GM12801 (cell line): ENCODE measurements around the gene UNC5A.

Experiments
- CTCF ChIP-seq: IDR thresholded peaks from one replicate; pipeline ENCODE4 v1.5.1; 2011; ENCODE audit warnings: control low read depth; ENCODE audit not compliant: insufficient read length; ENCODE audit errors: extremely low read depth

Gene UNC5A

DNA sequence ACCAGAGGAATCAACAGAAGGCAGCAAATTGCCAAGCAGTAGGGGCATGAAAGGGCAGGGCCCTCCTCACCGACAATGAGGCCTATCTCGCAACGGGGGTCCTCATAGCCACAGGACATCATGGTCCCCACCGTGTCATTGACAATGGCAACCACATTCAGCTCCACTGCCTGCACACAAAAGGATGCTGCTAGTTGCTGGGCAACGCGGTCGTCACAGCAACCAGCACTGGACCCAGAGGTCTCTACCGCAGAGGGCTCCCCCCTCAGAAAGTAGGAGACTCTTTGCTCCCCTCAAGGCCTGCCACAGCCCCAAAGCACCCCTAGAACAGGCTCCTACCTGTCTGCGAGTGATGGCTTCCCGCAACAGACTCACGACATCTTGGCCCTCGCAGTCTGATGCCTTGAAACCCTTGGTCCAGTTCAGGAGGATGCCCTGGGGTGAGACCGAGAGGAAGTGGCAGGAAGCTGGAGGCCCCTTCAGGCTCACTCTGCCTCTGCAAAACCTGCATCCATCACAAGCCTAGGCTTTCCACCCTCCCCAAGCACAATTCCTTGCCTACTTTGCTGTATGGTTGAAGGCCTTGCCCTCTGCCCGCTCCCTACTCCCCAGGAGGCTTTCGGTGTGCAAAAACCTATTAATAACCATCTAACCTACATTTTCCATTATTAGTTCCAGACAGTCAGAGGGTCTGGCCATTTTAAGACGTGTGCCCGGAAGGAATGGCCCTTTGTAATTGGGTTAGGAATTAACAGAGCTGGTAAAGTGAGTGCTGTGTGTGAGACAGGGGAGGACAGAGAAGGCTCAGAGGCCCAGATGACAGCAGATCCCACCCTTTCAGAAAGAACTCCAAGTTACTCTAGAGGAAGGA, 73.6 kb downstream of the UNC5A start:
- TF ChIP-seq CTCF = no peak

- TF ChIP-seq CTCF = no peak
Observed at GRCh38 chr5:176884571-176884890, 74.2 kb downstream of the UNC5A start.

DNA sequence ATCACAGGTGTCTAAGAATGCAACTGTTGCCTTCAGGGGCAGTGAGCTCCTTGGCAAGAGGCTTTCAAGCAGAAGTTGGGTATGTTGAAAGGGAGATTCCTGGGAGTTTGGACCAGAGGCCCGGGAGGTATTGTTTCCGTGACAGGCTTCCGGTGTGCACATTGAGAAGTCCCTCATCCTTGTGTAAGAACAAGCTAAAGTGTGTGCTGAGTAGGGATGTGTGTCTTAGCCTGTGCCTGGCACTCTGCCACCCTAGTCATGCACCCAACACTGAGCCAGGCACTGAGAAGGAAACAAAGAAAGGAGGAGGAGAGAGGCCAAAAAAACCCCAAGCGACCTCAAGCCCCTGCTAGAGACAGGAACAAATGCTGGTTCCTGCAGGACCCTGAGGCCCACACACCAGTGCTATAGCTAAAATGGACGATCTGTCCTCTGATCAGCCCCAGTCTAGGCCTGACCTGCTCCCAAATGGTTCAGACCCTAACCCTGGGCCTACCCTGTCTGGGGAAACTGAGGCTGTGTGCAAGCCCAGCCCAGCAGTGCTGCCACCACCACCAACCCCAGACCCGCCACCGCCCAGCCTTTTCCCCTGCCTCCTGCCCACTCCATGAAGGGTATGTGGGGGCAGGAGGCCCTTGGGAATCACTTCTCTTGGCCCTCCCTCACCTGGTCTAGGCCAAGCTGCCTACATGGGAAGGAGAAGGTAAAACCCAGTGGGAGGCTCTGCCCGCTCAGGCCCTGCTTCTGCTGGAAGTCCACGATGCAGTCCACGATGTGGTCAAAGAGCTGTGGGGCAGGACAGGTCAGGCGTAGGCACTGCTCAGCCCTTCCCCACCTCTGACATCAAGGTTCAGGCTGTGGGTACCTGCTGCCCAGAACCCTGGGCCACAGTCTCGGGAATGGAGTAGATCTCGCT, 76.2 kb downstream of the UNC5A start:
- no peak for TF ChIP-seq CTCF

DNA sequence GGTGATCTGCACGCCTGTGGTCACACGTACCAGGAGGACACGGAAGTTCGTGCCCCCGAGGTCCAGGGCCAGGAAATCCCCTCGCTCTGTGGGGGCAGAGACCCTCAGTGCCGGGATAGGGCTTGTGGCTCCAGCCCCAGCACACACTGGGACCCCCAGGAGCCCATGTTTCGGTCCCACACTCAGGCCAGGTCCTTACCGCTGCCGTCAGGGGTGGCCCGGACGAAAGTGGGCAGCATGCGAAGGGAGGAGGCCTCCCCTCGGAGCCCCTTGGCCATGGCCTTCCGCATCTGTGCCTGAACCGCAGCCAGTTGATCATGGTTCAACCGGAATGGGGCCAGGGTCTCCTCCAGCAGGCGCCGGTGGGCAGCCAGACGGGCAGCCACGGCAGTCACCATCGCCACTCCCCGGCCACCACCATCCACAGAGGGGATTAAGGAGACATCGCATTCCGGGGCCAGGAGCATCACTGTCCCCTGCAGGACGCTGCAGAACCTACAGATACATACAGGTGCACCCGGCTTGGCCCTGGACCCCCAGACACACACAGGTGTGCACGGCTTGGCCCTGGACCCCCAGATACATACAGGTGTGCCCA, 77.0 kb downstream of the UNC5A start:
- no peak for TF ChIP-seq CTCF

DNA sequence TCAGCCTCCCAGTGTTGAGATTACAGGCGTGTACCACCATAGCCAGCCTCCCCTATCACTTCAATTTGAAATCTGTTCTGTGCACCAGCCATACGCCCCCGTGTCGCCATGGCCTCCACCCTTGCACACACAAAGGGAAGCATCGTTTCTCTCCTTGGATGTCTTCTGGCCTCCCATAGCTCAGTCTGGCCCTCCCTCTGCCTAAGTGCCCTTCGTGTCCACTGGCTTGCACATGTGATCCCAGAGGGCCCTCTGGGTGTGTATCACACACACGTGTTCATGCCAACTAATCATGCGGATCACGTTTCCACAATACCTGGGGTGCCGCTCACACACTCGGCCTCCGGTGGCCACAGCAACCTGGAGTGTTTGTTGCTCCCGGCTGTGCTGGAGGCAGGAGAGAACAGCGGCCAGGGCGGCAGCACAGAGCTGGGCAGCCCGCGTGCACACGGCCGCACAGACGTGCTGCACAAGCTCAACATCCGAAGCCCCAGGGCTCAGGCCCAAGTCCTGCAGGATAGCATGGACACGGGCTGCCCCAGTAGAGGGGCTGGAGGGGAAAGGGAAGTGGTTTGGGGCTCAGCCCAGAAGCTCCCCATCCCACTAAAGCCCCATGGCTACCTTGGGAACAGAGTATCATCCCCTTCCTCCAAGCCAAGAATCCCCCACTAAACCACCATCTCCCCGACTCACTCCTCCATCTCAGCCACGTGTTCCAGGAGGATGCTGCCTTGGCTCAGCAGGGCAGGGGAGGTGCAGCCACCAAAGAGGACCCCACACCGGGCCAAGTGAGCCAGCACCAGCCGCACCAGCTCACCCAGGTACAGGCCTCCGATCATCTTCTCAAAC, 77.9 kb downstream of the UNC5A start:
- TF ChIP-seq CTCF = no peak

GRCh38 chr5:176888865-176889165, 78.5 kb downstream of the UNC5A start:
- TF ChIP-seq CTCF = no peak
